Lower lobe of right lung (tissue), 2 donors: ENCODE data around the gene DCUN1D1. TPM values are rescaled to one million over a fixed set of nuclear protein-coding genes. Genes with fewer than 3 reads are reported as not detected.

Experiments used
- ATAC-seq, 2 donors: fragments of 200-7000 bp; cut with Tn5 transposase; one replicate each; pipeline ENCODE4 v1.9.1; 2020 to 2022; ENCODE audit warnings: mild to moderate bottlenecking in 2 of 2, moderate library complexity in 2 of 2
- DNase-seq: peaks from one replicate; pipeline ENCODE4 v3.0.0-alpha.2; 2020
- H3K27ac ChIP-seq: fragments of 200-600 bp; one replicate; pipeline ENCODE4 v1.8.0; 2022
- H3K27me3 ChIP-seq: fragments of 200-600 bp; one replicate; pipeline ENCODE4 v1.8.0; 2022; ENCODE audit warnings: low read depth
- H3K36me3 ChIP-seq: fragments of 200-600 bp; one replicate; pipeline ENCODE4 v1.8.0; 2022; ENCODE audit warnings: mild to moderate bottlenecking
- H3K4me1 ChIP-seq: fragments of 200-600 bp; one replicate; pipeline ENCODE4 v1.8.0; 2022
- H3K4me3 ChIP-seq: fragments of 200-600 bp; one replicate; pipeline ENCODE4 v1.8.0; 2022; ENCODE audit warnings: mild to moderate bottlenecking
- H3K9me3 ChIP-seq: fragments of 200-600 bp; one replicate; pipeline ENCODE4 v1.8.0; 2022
- intact Hi-C: fragments of 100-400 bp; cut with DNase I; formaldehyde crosslinking; loops from one replicate; pipeline ENCODE4 v1.11.0; 2022
- total RNA-seq: library from RNA; stranded (reverse); fragmentation: NEBNext Ultra II Directional; extraction: Animal tissue kit (Norgen Biotek cat#: 25700); gene quantifications from one replicate; pipeline ENCODE4 v1.2.1, GENCODE V29; 2021
- TF ChIP-seq, protein P1 (sequence below): fragments of 200-600 bp; IDR thresholded peaks from one replicate; pipeline ENCODE4 v1.8.0; 2022; ENCODE audit warnings: antibody characterized with exemption, mild to moderate bottlenecking
- donor health status: DM: no; HTN: yes; CAD: no; lungs with severe emphysema.

Gene DCUN1D1
- total RNA-seq, 1 donor from 2014 or later, result 53.2 TPM

GRCh38 chr3:182972387-182972786, 8.0 kb downstream of the DCUN1D1 start:
- TF ChIP-seq, protein P1, sequence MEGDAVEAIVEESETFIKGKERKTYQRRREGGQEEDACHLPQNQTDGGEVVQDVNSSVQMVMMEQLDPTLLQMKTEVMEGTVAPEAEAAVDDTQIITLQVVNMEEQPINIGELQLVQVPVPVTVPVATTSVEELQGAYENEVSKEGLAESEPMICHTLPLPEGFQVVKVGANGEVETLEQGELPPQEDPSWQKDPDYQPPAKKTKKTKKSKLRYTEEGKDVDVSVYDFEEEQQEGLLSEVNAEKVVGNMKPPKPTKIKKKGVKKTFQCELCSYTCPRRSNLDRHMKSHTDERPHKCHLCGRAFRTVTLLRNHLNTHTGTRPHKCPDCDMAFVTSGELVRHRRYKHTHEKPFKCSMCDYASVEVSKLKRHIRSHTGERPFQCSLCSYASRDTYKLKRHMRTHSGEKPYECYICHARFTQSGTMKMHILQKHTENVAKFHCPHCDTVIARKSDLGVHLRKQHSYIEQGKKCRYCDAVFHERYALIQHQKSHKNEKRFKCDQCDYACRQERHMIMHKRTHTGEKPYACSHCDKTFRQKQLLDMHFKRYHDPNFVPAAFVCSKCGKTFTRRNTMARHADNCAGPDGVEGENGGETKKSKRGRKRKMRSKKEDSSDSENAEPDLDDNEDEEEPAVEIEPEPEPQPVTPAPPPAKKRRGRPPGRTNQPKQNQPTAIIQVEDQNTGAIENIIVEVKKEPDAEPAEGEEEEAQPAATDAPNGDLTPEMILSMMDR, result no peak
- intact Hi-C loops, result no loop called here
- Histone ChIP-seq H3K9me3 (no peaks in the 10 kb centered on the region), H3K27me3 (no peaks in the 10 kb centered on the region), H3K36me3 (no peaks in the 10 kb centered on the region), H3K4me3 (no peak overlapping the region), H3K27ac (no peak overlapping the region), H3K4me1 (peaks cover 23% of the 10 kb centered on the region)
- DNase-seq, result no peak
- ATAC-seq, result no peak

- no peak overlapping the region for H3K27ac ChIP-seq
- H3K9me3 ChIP-seq, result no peaks in the 10 kb centered on the region
- no peaks in the 10 kb centered on the region for H3K27me3 ChIP-seq
- H3K4me1 ChIP-seq, result peaks cover 27% of the 10 kb centered on the region
- intact Hi-C loops, result no loop called here
- no peaks in the 10 kb centered on the region for H3K36me3 ChIP-seq
- no peak for DNase-seq
- no peak overlapping the region for H3K4me3 ChIP-seq
- TF ChIP-seq, protein P1, result no peak
- ATAC-seq, result no peak
Measured at GRCh38 chr3:182971637-182972036, 8.7 kb downstream of the DCUN1D1 start.

DNA sequence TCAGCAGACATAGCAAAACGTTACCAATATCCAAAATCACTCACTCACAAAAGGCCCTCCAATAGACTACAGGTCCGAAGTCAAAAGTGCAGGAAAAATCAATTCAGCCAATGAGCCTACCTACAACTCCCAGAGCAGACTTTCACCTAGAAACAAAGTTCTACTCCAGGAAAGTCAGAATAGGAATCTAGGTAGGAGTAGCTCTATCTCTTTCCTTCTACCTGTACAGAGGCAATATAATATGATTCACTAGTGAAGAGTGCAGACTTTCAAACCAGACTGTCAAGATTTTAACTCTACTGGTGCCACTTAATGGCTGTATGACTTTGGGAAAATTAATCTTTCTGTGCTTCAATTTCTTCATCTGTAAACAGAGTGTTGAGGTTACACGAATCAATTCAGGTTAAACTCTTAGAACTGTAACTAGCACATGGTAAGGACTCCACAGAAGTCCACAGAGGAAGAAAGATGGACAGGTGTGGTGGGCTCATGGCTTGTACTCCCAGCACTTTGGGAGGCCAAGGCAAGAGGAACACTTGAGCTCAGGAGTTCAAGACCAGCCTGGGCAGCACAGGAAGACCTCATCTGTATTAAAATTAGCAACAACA, 9.4 kb downstream of the DCUN1D1 start:
- TF ChIP-seq, protein P1, result no peak
- no peak for ATAC-seq
- intact Hi-C loops, result no loop called here

DNA sequence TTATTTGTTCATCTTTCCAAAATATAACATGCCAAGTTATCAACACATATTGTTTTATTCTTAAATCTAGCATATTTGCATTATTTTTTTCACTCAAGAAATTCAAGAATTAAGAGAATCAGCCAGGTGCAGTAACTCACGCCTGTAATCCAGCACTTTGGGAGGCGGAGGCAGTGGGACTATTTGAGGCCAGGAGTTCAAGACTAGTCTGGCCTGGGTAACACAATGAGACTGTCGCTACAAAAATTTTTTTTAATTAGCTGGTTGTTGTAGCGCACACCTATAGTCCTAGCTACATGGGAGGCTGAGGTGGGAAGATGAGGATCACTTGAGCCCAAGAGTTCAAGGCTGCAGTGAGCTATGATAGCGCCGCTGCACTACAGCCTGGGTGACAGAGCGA, 10.5 kb downstream of the DCUN1D1 start:
- DNase-seq, result no peak
- H3K4me1 ChIP-seq, result peaks cover 32% of the 10 kb centered on the region
- H3K27ac ChIP-seq, result no peak overlapping the region
- H3K9me3 ChIP-seq, result no peaks in the 10 kb centered on the region
- no peaks in the 10 kb centered on the region for H3K36me3 ChIP-seq
- TF ChIP-seq, protein P1, result no peak
- intact Hi-C loops, result no loop called here
- no peak for ATAC-seq
- H3K27me3 ChIP-seq, result no peaks in the 10 kb centered on the region
- H3K4me3 ChIP-seq, result no peak overlapping the region

More for the DNA sequence above, 9.4 kb downstream of the DCUN1D1 start:
- Histone ChIP-seq H3K27ac (no peak overlapping the region), H3K4me1 (peaks cover 31% of the 10 kb centered on the region), H3K27me3 (no peaks in the 10 kb centered on the region), H3K9me3 (no peaks in the 10 kb centered on the region), H3K36me3 (no peaks in the 10 kb centered on the region), H3K4me3 (no peak overlapping the region)
- DNase-seq, result no peak

GRCh38 chr3:182969277-182969676, 11.1 kb downstream of the DCUN1D1 start:
- Histone ChIP-seq H3K9me3 (no peaks in the 10 kb centered on the region), H3K4me1 (peaks cover 32% of the 10 kb centered on the region), H3K27me3 (no peaks in the 10 kb centered on the region), H3K27ac (no peak overlapping the region), H3K36me3 (no peaks in the 10 kb centered on the region), H3K4me3 (no peak overlapping the region)
- intact Hi-C loops, result no loop called here
- ATAC-seq (no peak), DNase-seq (no peak)
- TF ChIP-seq, protein P1, result no peak
